H9 (cell line): ENCODE results near the gene ST14. TPM values are rescaled to one million over a fixed set of nuclear protein-coding genes. Genes with fewer than 3 reads are reported as not detected.
A peak's percentile ranks its signal among the peaks of the same experiment; 100 is the strongest.

Experiments
- DNase-seq: peaks from one replicate; pipeline ENCODE4 v3.0.0-alpha.2; 2017
- H2AFZ ChIP-seq: one replicate; pipeline ENCODE4 v1.6.1; 2013; ENCODE audit warnings: mild to moderate bottlenecking, low read length, control low read depth, moderate library complexity
- H2AK5ac ChIP-seq: 2 replicates; pipeline ENCODE4 v1.6.1; 2013; ENCODE audit warnings: low read length, control low read depth, mixed read lengths; ENCODE audit not compliant: insufficient read length
- H2BK120ac ChIP-seq: one replicate; pipeline ENCODE4 v1.6.1; 2013; ENCODE audit warnings: low read depth, mild to moderate bottlenecking, low read length, control low read depth, inconsistent platforms; ENCODE audit not compliant: poor library complexity, severe bottlenecking
- H2BK12ac ChIP-seq: 2 replicates; pipeline ENCODE4 v1.6.1; 2013; ENCODE audit warnings: low read length, control low read depth, mixed read lengths, low read depth; ENCODE audit not compliant: insufficient read length
- H2BK15ac ChIP-seq: 2 replicates; pipeline ENCODE4 v1.6.1; 2013; ENCODE audit warnings: low read depth, low read length, control low read depth
- H2BK20ac ChIP-seq: one replicate; pipeline ENCODE4 v1.6.1; 2013; ENCODE audit warnings: low read depth, mild to moderate bottlenecking, low read length, control low read depth, inconsistent platforms; ENCODE audit not compliant: poor library complexity, severe bottlenecking
- H2BK5ac ChIP-seq: 2 replicates; pipeline ENCODE4 v1.6.1; 2013; ENCODE audit warnings: low read length, control low read depth, mixed read lengths; ENCODE audit not compliant: insufficient read length
- H3K14ac ChIP-seq: 2 replicates; pipeline ENCODE4 v1.6.1; 2013; ENCODE audit warnings: low read length, control low read depth; ENCODE audit not compliant: insufficient read depth
- H3K18ac ChIP-seq: 2 replicates; pipeline ENCODE4 v1.6.1; 2013; ENCODE audit warnings: low read depth, mild to moderate bottlenecking, mixed read lengths, low read length, control low read depth; ENCODE audit not compliant: insufficient read length
- H3K23ac ChIP-seq: 2 replicates; pipeline ENCODE4 v1.6.1; 2013; ENCODE audit warnings: low read length, control low read depth, mixed read lengths, low read depth; ENCODE audit not compliant: insufficient read length
- H3K23me2 ChIP-seq: 2 replicates; pipeline ENCODE4 v1.6.1; 2013; ENCODE audit warnings: low read depth, mild to moderate bottlenecking, mixed read lengths, low read length, control low read depth; ENCODE audit not compliant: insufficient read length, poor library complexity, severe bottlenecking
- H3K27ac ChIP-seq: 2 replicates; pipeline ENCODE4 v1.5.1; 2013; ENCODE audit warnings: low read length, control low read depth, mixed read lengths, low read depth; ENCODE audit not compliant: insufficient read length
- H3K27me3 ChIP-seq: 2 replicates; pipeline ENCODE4 v1.6.1; 2013; ENCODE audit warnings: low read length, control low read depth, inconsistent platforms; ENCODE audit not compliant: insufficient read depth
- H3K4ac ChIP-seq: 2 replicates; pipeline ENCODE4 v1.6.1; 2013; ENCODE audit warnings: low read depth, mild to moderate bottlenecking, control low read depth, inconsistent platforms, low read length, moderate library complexity
- H3K4me1 ChIP-seq: 2 replicates; pipeline ENCODE4 v1.6.1; 2013; ENCODE audit warnings: low read length, control low read depth, inconsistent platforms; ENCODE audit not compliant: insufficient read depth
- H3K4me2 ChIP-seq: 2 replicates; pipeline ENCODE4 v1.6.1; 2013; ENCODE audit warnings: low read length, control low read depth, mixed read lengths; ENCODE audit not compliant: insufficient read length, insufficient read depth
- H3K56ac ChIP-seq: 2 replicates; pipeline ENCODE4 v1.6.1; 2013; ENCODE audit warnings: low read depth, mild to moderate bottlenecking, mixed read lengths, low read length, control low read depth; ENCODE audit not compliant: insufficient read length
- H3K79me1 ChIP-seq: 2 replicates; pipeline ENCODE4 v1.6.1; 2013; ENCODE audit warnings: low read depth, mild to moderate bottlenecking, moderate library complexity, low read length, control low read depth, inconsistent platforms; ENCODE audit not compliant: insufficient read depth, poor library complexity, severe bottlenecking
- H3K79me2 ChIP-seq: 2 replicates; pipeline ENCODE4 v1.6.1; 2013; ENCODE audit warnings: low read length, control low read depth, inconsistent platforms; ENCODE audit not compliant: insufficient read depth
- H3K9ac ChIP-seq: 2 replicates; pipeline ENCODE4 v1.6.1; 2013; ENCODE audit warnings: low read length, control low read depth, mixed read lengths; ENCODE audit not compliant: insufficient read length; ENCODE audit errors: extremely low read depth
- H3K9me3 ChIP-seq: one replicate; pipeline ENCODE4 v1.6.1; 2013; ENCODE audit warnings: low read depth, low read length, inconsistent platforms; ENCODE audit not compliant: control insufficient read depth
- H3T11ph ChIP-seq: one replicate; pipeline ENCODE4 v1.6.1; 2013; ENCODE audit warnings: mild to moderate bottlenecking, low read length, control low read depth, inconsistent platforms
- H4K20me1 ChIP-seq: one replicate; pipeline ENCODE4 v1.6.1; 2013; ENCODE audit not compliant: control insufficient read depth, insufficient read length, insufficient read depth
- H4K5ac ChIP-seq: 2 replicates; pipeline ENCODE4 v1.6.1; 2013; ENCODE audit warnings: low read depth, mild to moderate bottlenecking, mixed read lengths, low read length, control low read depth; ENCODE audit not compliant: insufficient read length
- H4K8ac ChIP-seq: replicated peaks from 2 replicates; pipeline ENCODE4 v1.6.1; 2013; ENCODE audit warnings: low read length, control low read depth, mixed read lengths, low read depth; ENCODE audit not compliant: insufficient read length
- H4K91ac ChIP-seq: 2 replicates; pipeline ENCODE4 v1.6.1; 2013; ENCODE audit warnings: low read depth, mild to moderate bottlenecking, moderate library complexity, mixed read lengths, low read length, control low read depth; ENCODE audit not compliant: insufficient read length
- H3K27ac Mint-ChIP-seq, 3 experiments: 2 replicates in 2 of 3; 3 replicates in 1 of 3; pipeline ENCODE4 v1.8.0; 2020 to 2021; ENCODE audit warnings: mixed read lengths in 3 of 3, mild to moderate bottlenecking in 1 of 3, moderate library complexity in 1 of 3
- H3K27me3 Mint-ChIP-seq: 2 replicates; pipeline ENCODE4 v1.8.0; 2021; ENCODE audit warnings: low read depth, mild to moderate bottlenecking, moderate library complexity, mixed read lengths
- H3K36me3 Mint-ChIP-seq, 3 experiments: 2 replicates in 2 of 3; 3 replicates in 1 of 3; pipeline ENCODE4 v1.8.0; 2020 to 2021; ENCODE audit warnings: low read depth in 3 of 3, mixed read lengths in 3 of 3; ENCODE audit not compliant: insufficient read depth in 1 of 3
- H3K4me1 Mint-ChIP-seq, 2 experiments: 2 replicates each; pipeline ENCODE4 v1.8.0; 2020; ENCODE audit warnings: mixed read lengths in 2 of 2
- H3K4me3 Mint-ChIP-seq, 2 experiments: 2 replicates in 1 of 2; 3 replicates in 1 of 2; pipeline ENCODE4 v1.8.0; 2020 to 2021; ENCODE audit warnings: mild to moderate bottlenecking in 2 of 2, mixed read lengths in 2 of 2, moderate library complexity in 1 of 2
- H3K9me3 Mint-ChIP-seq, 2 experiments: 2 replicates in 1 of 2; 3 replicates in 1 of 2; pipeline ENCODE4 v1.8.0; 2020; ENCODE audit warnings: mild to moderate bottlenecking in 2 of 2, mixed read lengths in 2 of 2, moderate library complexity in 1 of 2
- WGBS: extraction: QIAGEN DNeasy Blood & Tissue Kit; methylation state at CpG from one replicate; pipeline ENCODE4 v1.1.7; 2013; ENCODE audit warnings: missing lambda C conversion rate, low lambda C conversion rate, mixed read lengths; ENCODE audit not compliant: insufficient read length; ENCODE audit errors: extremely low coverage; 5-methylcytosine and 5-hydroxymethylcytosine counted together
- total RNA-seq: library from RNA; stranded (reverse); gene quantifications from 2 replicates; pipeline ENCODE4 v1.2.1, GENCODE V29; 2021
- TF ChIP-seq, protein P1 (sequence below): fragments of 200-600 bp; sonication (generic); conservative IDR thresholded peaks from 3 replicates; pipeline ENCODE4 v1.8.0; 2021; ENCODE audit warnings: antibody characterized with exemption, mild to moderate bottlenecking

Gene ST14
- total RNA-seq, 1 experiment from 2014 or later, result 22.4 TPM

DNA sequence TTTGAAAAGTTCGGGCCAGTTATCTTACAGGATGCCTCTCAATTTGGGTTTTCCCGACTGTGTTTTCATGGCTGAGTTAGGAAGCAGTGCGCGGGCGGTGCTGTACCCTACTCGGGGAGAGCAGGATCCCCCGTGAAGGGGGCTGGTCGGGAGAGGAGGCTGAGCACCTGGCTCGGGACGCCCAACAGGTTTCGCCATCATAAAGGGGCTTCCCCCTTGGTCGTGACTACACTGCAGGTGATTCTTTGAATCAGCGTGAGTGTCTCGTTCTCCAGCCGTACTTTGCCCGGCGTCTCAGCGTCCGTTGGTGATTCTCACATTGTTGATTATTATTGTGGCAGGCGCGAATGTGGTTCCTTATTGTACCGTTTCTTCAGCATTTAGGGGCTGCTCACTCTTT, 46.6 kb downstream of the ST14 start:
- no peak overlapping the region for H3K27ac Mint-ChIP-seq
- Histone ChIP-seq H3K4me2 (no peak overlapping the region), H2BK15ac (no peak overlapping the region)

More for the DNA sequence above, 46.6 kb downstream of the ST14 start:
- no peaks in the 10 kb centered on the region for H3K27me3 ChIP-seq
- no peak overlapping the region for H2BK5ac ChIP-seq
- H3K9me3 ChIP-seq, result no peaks in the 10 kb centered on the region
- no peak overlapping the region for H4K91ac ChIP-seq
- no peaks in the 10 kb centered on the region for H3K4me1 Mint-ChIP-seq
- no peak overlapping the region for H2BK20ac ChIP-seq
- no peak overlapping the region for H3T11ph ChIP-seq
- no CpG with 5 or more reads among the region's 22 CpGs for WGBS
- no peak overlapping the region for H2AK5ac ChIP-seq
- no peak overlapping the region for H4K5ac ChIP-seq
- no peaks in the 10 kb centered on the region for H3K79me1 ChIP-seq
- peaks cover 0 to 4% of the 10 kb centered on the region in 2 experiments; a peak in 1 of 5 replicates for H3K9me3 Mint-ChIP-seq
- H3K9ac ChIP-seq, result no peak overlapping the region
- TF ChIP-seq, protein P1, sequence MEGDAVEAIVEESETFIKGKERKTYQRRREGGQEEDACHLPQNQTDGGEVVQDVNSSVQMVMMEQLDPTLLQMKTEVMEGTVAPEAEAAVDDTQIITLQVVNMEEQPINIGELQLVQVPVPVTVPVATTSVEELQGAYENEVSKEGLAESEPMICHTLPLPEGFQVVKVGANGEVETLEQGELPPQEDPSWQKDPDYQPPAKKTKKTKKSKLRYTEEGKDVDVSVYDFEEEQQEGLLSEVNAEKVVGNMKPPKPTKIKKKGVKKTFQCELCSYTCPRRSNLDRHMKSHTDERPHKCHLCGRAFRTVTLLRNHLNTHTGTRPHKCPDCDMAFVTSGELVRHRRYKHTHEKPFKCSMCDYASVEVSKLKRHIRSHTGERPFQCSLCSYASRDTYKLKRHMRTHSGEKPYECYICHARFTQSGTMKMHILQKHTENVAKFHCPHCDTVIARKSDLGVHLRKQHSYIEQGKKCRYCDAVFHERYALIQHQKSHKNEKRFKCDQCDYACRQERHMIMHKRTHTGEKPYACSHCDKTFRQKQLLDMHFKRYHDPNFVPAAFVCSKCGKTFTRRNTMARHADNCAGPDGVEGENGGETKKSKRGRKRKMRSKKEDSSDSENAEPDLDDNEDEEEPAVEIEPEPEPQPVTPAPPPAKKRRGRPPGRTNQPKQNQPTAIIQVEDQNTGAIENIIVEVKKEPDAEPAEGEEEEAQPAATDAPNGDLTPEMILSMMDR, result no peak
- no peaks in the 10 kb centered on the region for H3K79me2 ChIP-seq
- H3K23me2 ChIP-seq, result no peaks in the 10 kb centered on the region
- no peak overlapping the region for H3K14ac ChIP-seq
- no peaks in the 10 kb centered on the region for H3K4me1 ChIP-seq
- no peak overlapping the region for H3K27ac ChIP-seq
- no peak overlapping the region for H2BK120ac ChIP-seq
- DNase-seq, result peak; percentile 22
- no peaks in the 10 kb centered on the region; the same call in 1 of the 2 replicates for H3K27me3 Mint-ChIP-seq
- H3K4ac ChIP-seq, result no peak overlapping the region
- no peak overlapping the region for H3K18ac ChIP-seq
- H3K56ac ChIP-seq, result no peak overlapping the region
- H3K23ac ChIP-seq, result no peak overlapping the region
- no peak overlapping the region for H2AFZ ChIP-seq
- H4K20me1 ChIP-seq, result no peaks in the 10 kb centered on the region
- H4K8ac ChIP-seq, result no peak overlapping the region
- H3K36me3 Mint-ChIP-seq, result peaks cover 9 to 17% (median 12%) of the 10 kb centered on the region in 3 experiments
- no peak overlapping the region for H2BK12ac ChIP-seq
- no peak overlapping the region for H3K4me3 Mint-ChIP-seq
